ENCODE data around the gene TSPAN9. TPM values are rescaled to one million over a fixed set of nuclear protein-coding genes. Genes with fewer than 3 reads are reported as not detected.

The TSPAN9 gene
- total RNA-seq, 2 experiments from 2014 or later: 0.07 TPM; not detected in 1

DNA sequence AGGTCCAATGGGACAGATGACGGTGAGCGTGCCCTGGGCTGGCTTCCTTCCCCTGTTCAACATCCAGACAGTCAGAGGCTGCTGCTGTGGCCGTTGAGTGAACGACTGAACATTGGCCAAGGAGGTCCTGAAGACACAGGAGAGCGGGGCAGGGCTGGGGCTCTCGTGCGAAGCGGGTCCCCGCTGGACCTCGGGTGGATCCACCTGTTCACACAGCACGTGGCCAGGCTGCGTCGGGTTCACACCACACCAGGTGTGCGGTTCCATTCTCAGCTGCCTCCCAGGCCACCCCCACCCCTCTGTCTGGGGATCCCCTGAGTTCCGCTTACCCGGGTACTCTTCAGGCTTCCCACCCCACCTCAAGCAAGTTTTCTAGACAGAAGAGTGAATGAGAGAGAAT is 214.8 kb downstream of the TSPAN9 start:
- no peak for ATAC-seq

DNA sequence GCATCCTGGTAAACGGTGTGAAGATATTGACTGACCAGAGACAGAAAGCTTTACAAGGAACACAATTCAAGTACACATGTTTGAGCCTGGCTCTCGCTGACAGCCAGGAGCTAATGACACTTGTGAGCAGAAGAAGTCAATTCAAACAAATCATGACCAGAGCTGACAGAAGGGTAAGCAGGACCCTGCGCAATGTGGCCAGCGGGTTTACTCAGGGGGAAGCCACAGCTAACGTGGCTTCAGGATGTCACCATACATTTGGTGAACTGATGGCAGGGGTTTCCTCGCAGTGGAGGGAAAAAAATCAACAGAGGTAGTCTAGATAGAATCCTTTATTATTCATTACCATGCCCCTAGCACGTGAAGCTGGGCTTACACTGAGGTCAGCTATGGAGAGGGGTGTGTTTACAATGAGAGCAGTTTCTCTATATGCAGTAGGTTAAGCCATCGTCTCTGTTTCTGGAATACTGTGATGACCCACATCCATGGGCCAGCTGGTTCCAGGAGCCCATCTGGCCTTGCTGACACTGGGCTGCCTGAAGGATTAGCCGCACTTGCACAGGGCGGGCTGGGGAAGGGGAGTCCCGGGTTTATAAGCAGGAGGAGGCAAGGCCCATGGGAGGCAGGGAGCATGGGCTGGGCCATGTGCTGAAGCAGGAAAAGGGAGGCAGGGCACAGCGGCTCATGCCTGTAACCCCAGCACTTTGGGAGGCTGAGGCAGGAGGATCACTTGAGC is 215.7 kb downstream of the TSPAN9 start:
- no peaks in the 10 kb centered on the region for H3K9me3 Mint-ChIP-seq
- POLR2A ChIA-PET: no interaction called here
- DNase-seq: no peak
- CTCF ChIA-PET: interaction anchor here (0.9 to 1.0 kb wide), 2 partner anchors 8 to 17 kb away, joined by 4 to 5 read pairs; no protein-coding TSS in a partner anchor
- intact Hi-C loops (cut with micrococcal nuclease): no loop called here
- H3K4me3 Mint-ChIP-seq: no peak overlapping the region
- ATAC-seq: no peak
- no peaks in the 10 kb centered on the region for H3K4me1 Mint-ChIP-seq (ENCODE audit: low read depth)
- H3K36me3 Mint-ChIP-seq (ENCODE audit: low read depth): no peaks in the 10 kb centered on the region
- TF ChIP-seq, protein P1, sequence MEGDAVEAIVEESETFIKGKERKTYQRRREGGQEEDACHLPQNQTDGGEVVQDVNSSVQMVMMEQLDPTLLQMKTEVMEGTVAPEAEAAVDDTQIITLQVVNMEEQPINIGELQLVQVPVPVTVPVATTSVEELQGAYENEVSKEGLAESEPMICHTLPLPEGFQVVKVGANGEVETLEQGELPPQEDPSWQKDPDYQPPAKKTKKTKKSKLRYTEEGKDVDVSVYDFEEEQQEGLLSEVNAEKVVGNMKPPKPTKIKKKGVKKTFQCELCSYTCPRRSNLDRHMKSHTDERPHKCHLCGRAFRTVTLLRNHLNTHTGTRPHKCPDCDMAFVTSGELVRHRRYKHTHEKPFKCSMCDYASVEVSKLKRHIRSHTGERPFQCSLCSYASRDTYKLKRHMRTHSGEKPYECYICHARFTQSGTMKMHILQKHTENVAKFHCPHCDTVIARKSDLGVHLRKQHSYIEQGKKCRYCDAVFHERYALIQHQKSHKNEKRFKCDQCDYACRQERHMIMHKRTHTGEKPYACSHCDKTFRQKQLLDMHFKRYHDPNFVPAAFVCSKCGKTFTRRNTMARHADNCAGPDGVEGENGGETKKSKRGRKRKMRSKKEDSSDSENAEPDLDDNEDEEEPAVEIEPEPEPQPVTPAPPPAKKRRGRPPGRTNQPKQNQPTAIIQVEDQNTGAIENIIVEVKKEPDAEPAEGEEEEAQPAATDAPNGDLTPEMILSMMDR (IDR thresholded peaks at IDR 0.05): no peak
- H3K27ac Mint-ChIP-seq: no peak overlapping the region
- no peaks in the 10 kb centered on the region for H3K27me3 Mint-ChIP-seq

More for the DNA sequence above, 214.8 kb downstream of the TSPAN9 start:
- no peak overlapping the region for H3K27ac Mint-ChIP-seq
- H3K4me1 Mint-ChIP-seq (ENCODE audit: low read depth): no peaks in the 10 kb centered on the region
- TF ChIP-seq, protein P1 (IDR thresholded peaks at IDR 0.05): no peak
- CTCF ChIA-PET: interaction anchor here (1.0 kb wide), 1 partner anchor 9 kb away, joined by 5 read pairs; no protein-coding TSS in a partner anchor
- no peaks in the 10 kb centered on the region for H3K36me3 Mint-ChIP-seq (ENCODE audit: low read depth)
- POLR2A ChIA-PET: no interaction called here
- no peak overlapping the region for H3K4me3 Mint-ChIP-seq
- intact Hi-C loops (cut with micrococcal nuclease): no loop called here
- no peaks in the 10 kb centered on the region for H3K9me3 Mint-ChIP-seq
- no peak for DNase-seq
- no peaks in the 10 kb centered on the region for H3K27me3 Mint-ChIP-seq

DNA sequence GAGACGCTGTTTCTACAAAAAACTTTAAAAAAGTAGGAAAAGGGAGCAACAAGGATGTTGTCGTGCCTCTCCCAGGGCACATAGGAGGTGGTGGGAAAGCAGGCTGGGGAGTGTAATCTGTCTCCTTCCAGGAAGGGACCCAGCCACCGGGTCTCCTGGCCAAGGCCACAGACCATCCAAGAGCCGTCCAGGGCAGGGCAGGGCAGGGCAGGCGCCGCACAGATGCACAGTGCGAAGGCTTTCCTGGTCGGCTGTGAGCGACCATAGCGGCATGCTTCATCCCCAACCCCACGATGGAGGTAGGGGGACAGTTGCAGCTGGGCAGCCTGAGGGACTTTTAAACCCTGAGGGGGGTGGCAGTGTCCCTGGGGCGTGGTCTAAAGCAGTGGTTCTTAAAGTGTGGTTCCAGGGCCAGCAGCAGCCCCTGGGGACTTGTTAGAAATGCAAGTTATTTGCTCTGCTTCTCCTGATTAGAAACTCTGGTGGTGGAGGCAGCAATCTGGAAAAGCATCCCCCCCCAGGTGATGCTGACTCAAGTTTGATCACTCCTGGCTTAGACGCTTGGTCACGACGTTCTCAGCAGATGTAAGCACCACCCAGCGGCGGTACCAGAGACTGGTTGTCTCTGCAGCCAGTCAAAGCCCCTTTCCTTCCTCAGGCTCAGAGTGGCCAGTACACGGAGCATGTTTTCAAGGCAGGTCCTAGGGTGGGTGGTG is 216.4 kb downstream of the TSPAN9 start:
- no peak for DNase-seq
- CTCF ChIA-PET: no interaction called here
- Mint-ChIP-seq H3K4me3 (no peak overlapping the region), H3K9me3 (no peaks in the 10 kb centered on the region), H3K36me3 (ENCODE audit: low read depth) (no peaks in the 10 kb centered on the region), H3K4me1 (ENCODE audit: low read depth) (no peaks in the 10 kb centered on the region), H3K27ac (no peak overlapping the region), H3K27me3 (peaks cover 2% of the 10 kb centered on the region)
- intact Hi-C loops (cut with micrococcal nuclease): no loop called here
- TF ChIP-seq, protein P1 (IDR thresholded peaks at IDR 0.05): no peak
- POLR2A ChIA-PET: no interaction called here
- ATAC-seq: no peak

DNA sequence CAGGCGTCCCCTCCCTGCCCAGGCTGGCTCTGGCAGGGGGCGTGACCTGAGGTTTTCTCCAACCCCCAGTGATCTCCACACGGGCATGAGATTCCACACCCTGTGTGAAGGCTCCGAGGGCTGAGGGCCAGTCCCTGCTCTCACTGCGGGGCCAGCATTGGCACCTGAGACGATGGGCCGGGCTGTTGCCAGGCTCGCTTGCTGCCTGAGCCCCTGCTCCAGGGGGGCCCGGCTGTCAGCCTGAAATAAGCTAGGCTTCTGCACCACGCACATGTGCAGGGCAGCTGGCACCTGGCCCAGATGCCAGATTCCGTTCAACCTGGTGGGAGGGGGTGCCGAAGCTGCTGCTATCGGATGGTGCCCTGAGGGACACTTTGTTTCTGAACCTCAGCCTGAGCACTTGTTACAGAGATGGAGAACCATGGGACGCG is 217.3 kb downstream of the TSPAN9 start:
- Mint-ChIP-seq H3K4me1 (ENCODE audit: low read depth) (no peaks in the 10 kb centered on the region), H3K27ac (no peak overlapping the region), H3K36me3 (ENCODE audit: low read depth) (no peaks in the 10 kb centered on the region), H3K9me3 (no peaks in the 10 kb centered on the region), H3K27me3 (peaks cover 6% of the 10 kb centered on the region), H3K4me3 (no peak overlapping the region)
- TF ChIP-seq, protein P1 (IDR thresholded peaks at IDR 0.05): no peak
- DNase-seq (no peak), ATAC-seq (no peak)
- intact Hi-C loops (cut with micrococcal nuclease): no loop called here
- ChIA-PET CTCF (interaction anchor here (0.5 kb wide), 1 partner anchor 109 kb away, joined by 3 read pairs; no protein-coding TSS in a partner anchor), POLR2A (interaction anchor here (0.5 kb wide), 1 partner anchor 435 kb away, joined by 3 read pairs; no protein-coding TSS in a partner anchor)

DNA sequence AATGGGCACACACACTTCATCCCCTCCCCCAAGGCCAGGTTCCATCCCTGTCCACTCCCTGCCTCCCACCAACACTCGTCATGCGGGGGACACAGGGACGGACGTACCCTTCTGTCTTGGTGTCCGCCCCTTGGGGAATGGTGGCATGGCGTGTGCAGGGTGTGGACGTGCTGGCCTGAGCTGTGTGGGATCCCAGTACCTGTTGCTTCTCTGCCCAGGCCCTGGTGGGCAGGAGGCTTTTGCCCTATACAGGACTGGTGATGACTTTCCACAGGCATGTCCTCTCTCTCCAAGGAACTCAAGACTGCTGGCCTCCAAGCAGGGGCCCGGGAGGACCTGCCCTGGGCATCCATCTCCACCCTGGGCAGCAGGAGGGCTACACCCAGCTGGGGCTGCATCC is 218.0 kb downstream of the TSPAN9 start:
- ATAC-seq (no peak), DNase-seq (no peak)
- POLR2A ChIA-PET: no interaction called here
- Mint-ChIP-seq H3K27ac (no peak overlapping the region), H3K9me3 (no peaks in the 10 kb centered on the region), H3K36me3 (ENCODE audit: low read depth) (no peaks in the 10 kb centered on the region), H3K27me3 (peaks cover 7% of the 10 kb centered on the region), H3K4me1 (ENCODE audit: low read depth) (peaks cover 7% of the 10 kb centered on the region), H3K4me3 (no peak overlapping the region)
- CTCF ChIA-PET: no interaction called here
- TF ChIP-seq, protein P1 (IDR thresholded peaks at IDR 0.05): no peak
- intact Hi-C loops (cut with micrococcal nuclease): no loop called here
